IPS-NIHi11 (cell line): Measurements from ENCODE around the gene ESRRB.

ENCODE experiments used
- DNase-seq: peaks from one replicate; pipeline ENCODE4 v3.0.0; 2012; ENCODE audit warnings: mixed read lengths, low spot score

Gene ESRRB

GRCh38 chr14:76407449-76408150, 31.7 kb downstream of the ESRRB start:
- no peak for DNase-seq

GRCh38 chr14:76408877-76409276, 32.9 kb downstream of the ESRRB start:
- no peak for DNase-seq

DNA sequence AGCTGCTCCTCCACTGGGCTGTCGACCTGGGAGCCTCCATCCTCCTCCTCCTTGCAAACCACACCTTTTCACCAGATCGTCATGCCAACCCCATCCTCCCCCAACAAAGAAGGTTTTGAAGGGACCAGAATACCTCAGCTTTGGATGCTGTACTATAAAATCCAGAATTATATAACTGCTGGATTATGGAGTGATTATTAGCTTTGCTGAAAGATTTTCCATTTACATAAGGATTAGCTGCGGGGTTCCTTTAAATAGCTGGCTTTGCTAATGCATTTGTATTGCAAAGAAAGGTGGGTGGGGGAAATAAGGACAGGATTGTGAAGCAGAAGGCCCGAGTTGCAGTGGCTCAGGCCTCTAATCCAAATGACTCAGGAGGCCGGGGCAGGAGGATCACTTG, 36.6 kb downstream of the ESRRB start:
- DNase-seq: no peak

GRCh38 chr14:76413106-76413961, 37.4 kb downstream of the ESRRB start:
- no peak for DNase-seq

DNA sequence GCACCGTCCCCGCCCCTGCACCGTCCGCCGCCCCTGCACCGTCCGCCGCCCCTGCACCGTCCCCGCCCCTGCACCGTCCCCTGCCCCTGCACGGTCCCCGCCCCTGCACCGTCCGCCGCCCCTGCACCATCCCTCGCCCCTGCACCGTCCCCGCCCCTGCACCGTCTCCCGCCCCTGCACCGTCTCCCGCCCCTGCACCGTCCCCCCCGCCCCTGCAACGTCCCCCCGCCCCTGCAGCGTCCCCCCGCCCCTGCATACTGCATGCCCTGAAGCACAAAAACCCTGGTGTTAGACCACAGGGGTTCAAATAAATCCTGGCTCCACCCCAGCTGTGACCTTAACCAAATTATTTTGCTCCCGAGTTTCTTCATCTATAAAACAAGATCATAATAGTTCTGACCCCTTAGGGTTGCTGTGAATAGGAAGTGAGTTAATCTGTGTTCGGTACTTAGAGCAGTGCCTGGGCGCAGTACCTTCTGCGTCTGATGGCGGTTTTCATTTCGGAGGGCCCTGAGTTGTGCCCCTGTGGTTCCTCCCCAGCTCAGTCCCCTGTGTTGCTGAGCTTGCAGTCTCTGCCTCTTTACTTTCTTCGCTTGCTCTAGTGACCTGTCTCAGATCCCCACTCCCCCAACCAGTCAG, 38.1 kb downstream of the ESRRB start:
- peak; percentile 48 for DNase-seq

DNA sequence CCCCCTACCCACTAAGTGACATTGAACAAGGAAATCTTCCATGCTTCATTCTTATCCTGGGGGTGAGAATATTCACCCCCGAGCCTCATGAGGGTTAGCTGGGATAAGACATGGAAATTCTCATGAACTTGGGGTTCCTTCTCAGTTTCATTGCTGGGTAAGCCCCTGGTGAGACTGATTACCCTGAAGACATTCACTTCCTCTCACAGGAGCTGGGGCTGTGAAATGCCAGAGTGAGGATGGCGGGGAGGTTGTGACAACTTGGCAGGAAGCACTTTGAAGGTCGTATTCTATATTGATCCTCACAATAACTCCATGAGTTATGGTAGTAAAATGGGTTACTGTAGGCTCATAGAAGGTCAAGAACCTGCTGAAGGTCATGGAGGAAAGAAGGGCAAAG, 43.5 kb downstream of the ESRRB start:
- no peak for DNase-seq

DNA sequence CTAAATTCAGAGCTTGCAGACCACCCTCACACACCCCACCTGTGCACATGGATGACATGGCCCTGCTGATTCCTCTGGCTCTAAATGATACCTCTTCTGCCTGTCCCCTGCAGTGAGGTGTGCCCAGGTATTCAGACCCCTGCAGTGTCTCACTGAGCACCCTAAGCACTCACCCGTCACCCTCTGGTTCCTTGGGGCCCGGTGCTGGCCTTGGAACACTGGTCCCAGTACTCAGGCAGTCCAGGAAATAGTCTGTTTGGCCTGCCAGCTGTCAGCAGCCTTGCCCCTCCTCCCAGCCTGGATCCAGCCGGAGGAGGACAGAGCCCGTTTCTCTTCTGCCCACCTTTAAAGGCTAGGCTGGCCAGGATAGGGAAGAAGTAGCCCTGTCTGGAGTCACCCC, 44.9 kb downstream of the ESRRB start:
- DNase-seq: no peak

GRCh38 chr14:76421662-76422061, 45.7 kb downstream of the ESRRB start:
- no peak for DNase-seq

DNA sequence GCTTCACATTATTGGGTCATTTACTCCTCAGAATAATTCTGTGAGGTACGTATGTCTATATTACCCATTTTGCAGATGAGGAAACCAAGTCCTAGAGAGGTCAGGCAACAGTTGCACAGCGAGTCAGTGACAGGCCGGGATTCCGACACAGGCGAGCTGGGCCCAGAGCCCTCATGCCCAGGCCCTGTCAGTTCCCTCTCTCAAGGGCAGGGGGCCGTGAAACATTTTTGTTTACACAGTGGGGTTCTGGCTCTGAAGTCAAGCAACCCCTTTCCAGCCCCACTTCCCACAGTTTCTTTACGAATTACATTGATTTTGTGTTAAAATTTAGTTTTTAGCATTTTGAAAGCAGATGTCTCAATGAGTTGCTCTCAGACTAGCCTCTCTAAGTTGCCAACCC, 46.7 kb downstream of the ESRRB start:
- no peak for DNase-seq

- DNase-seq: no peak
These were observed 47.6 kb downstream of the ESRRB start for GRCh38 chr14:76423534-76423933.

DNA sequence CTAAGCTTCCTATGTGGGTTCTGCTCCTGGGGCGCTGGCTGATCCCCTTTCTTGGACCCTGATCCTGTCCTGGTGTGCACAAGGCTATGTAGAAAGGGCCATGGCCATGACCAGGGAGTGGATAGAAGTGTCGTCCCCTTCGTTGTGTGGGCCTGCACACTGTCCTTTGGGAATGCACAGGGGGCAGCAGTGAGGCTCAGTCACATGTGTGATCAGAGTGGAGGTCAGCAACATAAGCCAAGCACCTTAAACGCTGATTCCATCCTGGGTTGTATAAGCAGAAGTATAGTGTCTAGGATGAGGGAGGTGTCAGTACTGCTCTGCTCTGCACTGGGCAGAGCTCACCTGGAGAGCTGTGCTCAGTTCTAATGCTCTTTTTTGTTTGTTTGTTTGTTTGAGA, 48.4 kb downstream of the ESRRB start:
- DNase-seq: no peak

GRCh38 chr14:76426161-76426696, 50.3 kb downstream of the ESRRB start:
- DNase-seq: no peak

GRCh38 chr14:76428611-76429010, 52.7 kb downstream of the ESRRB start:
- no peak for DNase-seq

DNA sequence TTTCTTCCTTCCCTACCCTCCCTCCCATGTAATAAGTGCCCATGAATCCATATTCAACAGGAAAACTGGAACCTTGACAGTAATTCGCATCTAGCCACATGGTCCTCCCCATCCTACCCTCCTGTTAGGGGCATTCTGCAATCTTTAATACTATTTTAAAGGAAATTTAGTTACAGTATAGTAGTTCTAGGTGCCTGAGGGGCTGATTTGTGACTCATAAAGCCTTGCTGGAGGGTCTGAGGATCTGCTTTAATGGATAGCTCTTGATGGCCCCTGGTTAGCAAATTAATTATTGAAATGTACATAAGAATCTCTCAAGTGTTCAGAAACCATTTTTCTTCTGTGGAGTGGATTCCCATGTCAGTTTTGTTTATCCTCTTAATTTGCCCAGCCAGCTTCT, 54.1 kb downstream of the ESRRB start:
- no peak for DNase-seq

DNA sequence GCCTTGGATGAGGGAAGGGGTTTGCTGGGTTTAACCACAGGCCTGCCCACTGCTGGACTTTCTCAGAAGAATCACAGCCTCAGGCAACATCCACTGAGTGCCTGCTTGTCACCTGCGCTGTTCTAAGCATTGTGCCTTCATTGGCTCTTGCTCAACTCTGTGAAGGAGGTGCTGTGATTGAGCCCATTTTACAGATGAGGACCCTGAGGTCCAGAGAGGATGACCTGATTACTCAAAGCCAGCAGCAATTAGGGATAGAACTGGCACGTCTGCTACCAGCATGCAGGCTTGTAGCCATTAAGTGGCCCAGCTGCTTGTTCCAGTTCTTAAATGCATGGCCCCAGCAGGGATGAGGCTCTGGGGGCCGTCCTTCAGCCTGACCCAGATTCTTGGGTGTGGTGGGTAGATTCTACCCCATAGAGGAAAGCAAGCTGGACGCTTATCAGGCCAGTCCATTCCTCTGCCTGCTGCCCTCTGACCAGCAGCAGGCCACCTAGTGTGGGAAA, 54.6 kb downstream of the ESRRB start:
- DNase-seq: no peak

DNA sequence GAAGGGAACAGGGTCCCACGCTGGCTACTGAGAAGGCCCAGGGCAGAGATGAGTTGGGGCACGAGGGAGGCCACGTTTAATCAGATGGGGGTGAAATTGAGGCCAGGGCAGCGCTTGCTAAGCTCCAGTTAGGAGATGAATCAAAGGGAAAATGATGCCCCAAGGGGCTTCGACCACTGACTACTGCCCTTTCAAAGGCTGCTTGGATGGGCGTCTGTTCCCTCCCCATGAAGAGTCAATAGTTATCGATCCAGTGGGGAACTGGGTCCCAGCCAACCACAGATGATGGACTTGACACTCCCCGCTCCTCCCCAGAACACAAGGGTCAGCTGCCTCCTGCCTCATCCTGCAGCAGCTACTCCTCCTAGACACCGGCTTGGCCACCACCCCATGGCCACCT, 55.6 kb downstream of the ESRRB start:
- no peak for DNase-seq

- DNase-seq: no peak
These were observed 57.2 kb downstream of the ESRRB start for GRCh38 chr14:76432827-76433752.

- no peak for DNase-seq
These were observed 58.3 kb downstream of the ESRRB start for GRCh38 chr14:76434220-76434619.

- no peak for DNase-seq
These were observed 63.4 kb downstream of the ESRRB start for GRCh38 chr14:76439237-76439775.

DNA sequence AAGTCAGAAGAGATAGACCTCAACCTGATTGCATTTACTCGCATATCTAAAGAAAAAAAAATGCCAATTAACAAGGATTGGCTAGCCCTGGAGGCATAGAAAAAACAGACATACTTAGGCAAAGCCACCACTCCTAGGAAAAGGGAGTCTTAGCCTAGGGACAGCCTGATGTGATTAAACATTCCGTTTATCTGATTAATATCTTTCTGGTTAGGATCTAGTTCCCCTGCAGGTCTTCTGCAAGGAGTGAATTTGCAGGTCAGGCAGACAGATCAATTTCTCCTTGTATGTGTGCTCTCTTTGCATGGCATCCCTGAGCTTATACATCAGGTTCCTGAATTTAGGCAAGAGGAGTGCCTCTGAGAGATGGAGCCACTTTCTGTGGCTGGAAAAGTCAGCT, 70.5 kb downstream of the ESRRB start:
- DNase-seq: no peak

GRCh38 chr14:76446921-76447320, 71.0 kb downstream of the ESRRB start:
- no peak for DNase-seq
